Suprapubic skin (tissue), 4 donors: ENCODE data around the gene ZC2HC1B. TPM values are rescaled to one million over a fixed set of nuclear protein-coding genes. Genes with fewer than 3 reads are reported as not detected.
"Not testable (repeated sequence)": the region's sequence is repeated elsewhere in the genome, so short reads cannot be mapped to it uniquely, and the experiment has no call there.

ENCODE experiments used
- DNase-seq, 2 donors: peaks; one replicate each; pipeline ENCODE4 v3.0.0-alpha.2; 2019; ENCODE audit warnings: low spot score in 2 of 2
- H3K27ac ChIP-seq: fragments of 200-600 bp; sonication (generic); one replicate; pipeline ENCODE4 v1.5.1; 2019
- H3K27me3 ChIP-seq: fragments of 200-600 bp; sonication (generic); one replicate; pipeline ENCODE4 v1.5.1; 2019
- H3K36me3 ChIP-seq: fragments of 200-600 bp; sonication (generic); one replicate; pipeline ENCODE4 v1.5.1; 2019
- H3K4me1 ChIP-seq: fragments of 200-600 bp; sonication (generic); one replicate; pipeline ENCODE4 v1.5.1; 2019
- H3K4me3 ChIP-seq: fragments of 200-600 bp; sonication (generic); one replicate; pipeline ENCODE4 v1.5.1; 2019; ENCODE audit warnings: mild to moderate bottlenecking
- H3K9me3 ChIP-seq: fragments of 200-600 bp; sonication (generic); one replicate; pipeline ENCODE4 v1.5.1; 2019
- CTCF ChIP-seq, 2 donors: fragments of 200-600 bp in 1 of 2; fragments of 450-650 bp in 1 of 2; sonication (generic) in 1 of 2; IDR thresholded peaks; one replicate each; pipeline ENCODE4 v1.5.1; 2016 to 2019; ENCODE audit warnings: antibody characterized with exemption in 2 of 2, mild to moderate bottlenecking in 1 of 2, moderate library complexity in 1 of 2
- EP300 ChIP-seq: sonication (generic); formaldehyde crosslinking; IDR thresholded peaks from one replicate; pipeline ENCODE4 v1.6.1; 2017; ENCODE audit warnings: antibody characterized with exemption
- POLR2A ChIP-seq, 2 donors: fragments of 450-650 bp; IDR thresholded peaks; one replicate each; pipeline ENCODE4 v1.6.1; 2017; ENCODE audit warnings: antibody characterized with exemption in 2 of 2, mild to moderate bottlenecking in 2 of 2, moderate library complexity in 2 of 2
- POLR2AphosphoS5 ChIP-seq, 3 donors: sonication (generic); formaldehyde crosslinking; IDR thresholded peaks; one replicate each; pipeline ENCODE4 v1.6.1; 2017; ENCODE audit warnings: antibody characterized with exemption in 3 of 3
- WGBS: methylation state at CpG from one replicate; pipeline ENCODE4 v1.1.5; 2018; 5-methylcytosine and 5-hydroxymethylcytosine counted together
- total RNA-seq, 4 donors: library from RNA; depleted of rRNA; stranded (reverse); fragments of >200 nt; gene quantifications; one replicate each; pipeline ENCODE4 v1.1.0, GENCODE V29; 2016

Gene ZC2HC1B
- total RNA-seq, 4 donors from 2014 or later: not detected

DNA sequence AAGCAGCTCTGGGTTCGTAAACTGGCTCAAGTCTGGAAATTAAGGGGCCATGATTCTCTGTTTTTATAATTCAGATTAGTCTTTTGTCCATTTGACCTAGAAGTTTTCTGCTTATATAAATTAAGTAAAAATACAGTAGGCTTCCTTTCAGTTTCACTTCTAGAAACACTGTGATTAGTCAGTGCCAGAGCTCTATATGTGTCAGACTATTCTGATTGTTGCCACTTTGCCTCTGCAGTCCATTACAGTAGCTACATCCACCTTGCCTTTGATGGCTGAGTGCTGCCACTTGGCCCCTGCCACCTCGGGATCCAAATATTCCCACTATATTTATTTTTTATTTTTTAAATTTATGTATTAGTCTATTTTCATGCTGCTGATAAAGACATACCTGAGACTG lies 7.9 kb downstream of the ZC2HC1B start:
- 94% methylated on average over 2 of the region's 2 CpGs for WGBS
- no peak for DNase-seq

DNA sequence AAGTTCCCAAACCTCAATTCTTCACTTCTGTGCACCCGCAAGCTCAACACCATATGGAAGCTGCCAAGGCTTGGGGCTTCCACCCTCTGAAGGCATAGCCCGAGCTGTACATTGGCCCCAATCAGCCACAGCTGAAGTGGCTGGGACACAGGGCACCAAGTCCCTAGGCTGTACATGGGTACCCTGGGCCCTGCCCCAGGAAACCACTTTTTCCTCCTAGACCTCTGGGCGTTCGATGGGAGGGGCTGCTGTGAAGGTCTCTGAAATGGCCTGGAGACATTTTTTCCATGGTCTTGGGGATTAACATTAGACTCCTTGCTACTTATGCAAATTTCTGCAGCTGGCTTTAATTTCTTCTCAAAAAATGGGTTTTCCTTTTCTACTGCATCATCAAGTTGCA lies 9.3 kb downstream of the ZC2HC1B start:
- WGBS: 87% methylated on average over 4 of the region's 4 CpGs
- not testable (repeated sequence) for H3K4me3 ChIP-seq, H3K9me3 ChIP-seq, H3K36me3 ChIP-seq, H3K27me3 ChIP-seq, H3K27ac ChIP-seq, H3K4me1 ChIP-seq, DNase-seq

More for the DNA sequence above, 7.9 kb downstream of the ZC2HC1B start:
- H3K4me3 ChIP-seq: no peak overlapping the region
- H3K4me1 ChIP-seq: no peaks in the 10 kb centered on the region
- H3K27ac ChIP-seq: no peak overlapping the region
- no peaks in the 10 kb centered on the region for H3K27me3 ChIP-seq
- H3K36me3 ChIP-seq: no peaks in the 10 kb centered on the region
- no peak for TF ChIP-seq POLR2AphosphoS5 (IDR thresholded peaks at IDR 0.05)
- no peaks in the 10 kb centered on the region for H3K9me3 ChIP-seq

DNA sequence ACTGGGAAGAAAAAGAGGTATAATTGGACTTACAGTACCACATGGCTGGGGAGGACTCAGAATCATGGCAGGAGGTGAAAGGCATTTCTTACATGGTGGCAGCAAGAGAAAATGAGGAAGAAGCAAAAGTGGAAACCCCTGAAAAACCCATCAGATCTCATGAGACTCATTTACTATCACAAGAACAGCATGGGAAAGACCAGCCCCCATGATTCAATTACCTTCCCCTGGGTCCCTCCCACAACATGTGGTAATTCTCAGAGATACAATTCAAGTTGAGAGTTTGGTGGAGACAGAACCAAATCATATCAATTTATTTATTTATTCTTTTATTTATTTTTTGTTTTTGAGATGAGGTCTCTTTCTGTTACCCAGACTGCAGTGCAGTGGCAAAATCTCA lies 10.2 kb downstream of the ZC2HC1B start:
- H3K9me3 ChIP-seq, H3K4me3 ChIP-seq, H3K36me3 ChIP-seq: not testable (repeated sequence)

GRCh38 chr6:143877584-143878271 lies 13.5 kb downstream of the ZC2HC1B start:
- Histone ChIP-seq H3K36me3 (no peaks in the 10 kb centered on the region), H3K4me3 (no peak overlapping the region), H3K27me3 (no peaks in the 10 kb centered on the region), H3K9me3 (no peaks in the 10 kb centered on the region), H3K27ac (no peak overlapping the region), H3K4me1 (no peaks in the 10 kb centered on the region)
- 62% methylated on average over 1 of the region's 1 CpG for WGBS
- no peak for DNase-seq
- TF ChIP-seq CTCF (IDR thresholded peaks at IDR 0.05): no peak
- TF ChIP-seq POLR2AphosphoS5 (IDR thresholded peaks at IDR 0.05): no peak
- no peak for TF ChIP-seq EP300
- no peak for TF ChIP-seq POLR2A (IDR thresholded peaks at IDR 0.05)

More for the DNA sequence above, 10.2 kb downstream of the ZC2HC1B start:
- H3K27me3 ChIP-seq, DNase-seq, H3K4me1 ChIP-seq, H3K27ac ChIP-seq: not testable (repeated sequence)

GRCh38 chr6:143878272-143878760 lies 14.0 kb downstream of the ZC2HC1B start:
- Histone ChIP-seq H3K36me3 (no peaks in the 10 kb centered on the region), H3K9me3 (no peaks in the 10 kb centered on the region), H3K4me1 (no peaks in the 10 kb centered on the region), H3K4me3 (no peak overlapping the region), H3K27ac (no peak overlapping the region), H3K27me3 (no peaks in the 10 kb centered on the region)
- TF ChIP-seq POLR2A (IDR thresholded peaks at IDR 0.05) (no peak), EP300 (no peak), POLR2AphosphoS5 (IDR thresholded peaks at IDR 0.05) (no peak), CTCF (IDR thresholded peaks at IDR 0.05) (no peak)
- no peak for DNase-seq
- 97% methylated on average over 3 of the region's 3 CpGs for WGBS

GRCh38 chr6:143880412-143880811 lies 16.1 kb downstream of the ZC2HC1B start:
- WGBS: 85% methylated on average over 2 of the region's 2 CpGs
- H3K27me3 ChIP-seq: no peaks in the 10 kb centered on the region
- TF ChIP-seq EP300 (no peak), POLR2A (IDR thresholded peaks at IDR 0.05) (no peak), POLR2AphosphoS5 (IDR thresholded peaks at IDR 0.05) (no peak), CTCF (IDR thresholded peaks at IDR 0.05) (no peak)
- no peak for DNase-seq
- no peak overlapping the region for H3K27ac ChIP-seq
- H3K36me3 ChIP-seq: no peaks in the 10 kb centered on the region
- no peak overlapping the region for H3K4me3 ChIP-seq
- H3K9me3 ChIP-seq: no peaks in the 10 kb centered on the region
- H3K4me1 ChIP-seq: no peaks in the 10 kb centered on the region

- TF ChIP-seq POLR2A (IDR thresholded peaks at IDR 0.05) (no peak), POLR2AphosphoS5 (IDR thresholded peaks at IDR 0.05) (no peak), CTCF (IDR thresholded peaks at IDR 0.05) (no peak), EP300 (no peak)
- 65% methylated on average over 2 of the region's 2 CpGs for WGBS
- peaks cover 3% of the 10 kb centered on the region for H3K36me3 ChIP-seq
- H3K4me3 ChIP-seq: no peak overlapping the region
- no peaks in the 10 kb centered on the region for H3K4me1 ChIP-seq
- no peaks in the 10 kb centered on the region for H3K9me3 ChIP-seq
- H3K27me3 ChIP-seq: no peaks in the 10 kb centered on the region
- no peak overlapping the region for H3K27ac ChIP-seq
- DNase-seq: no peak
Observed at GRCh38 chr6:143882401-143882930, 18.2 kb downstream of the ZC2HC1B start.
